Transverse colon (tissue), 4 donors: ENCODE results near the gene RFWD3. TPM values are rescaled to one million over a fixed set of nuclear protein-coding genes. Genes with fewer than 3 reads are reported as not detected.

Experiments used
- DNase-seq: peaks from one replicate; pipeline ENCODE4 v3.0.0-alpha.2; 2019
- H3K27ac ChIP-seq, 4 donors: fragments of 200-600 bp; sonication (generic); 2 replicates each; pipeline ENCODE4 v1.5.1; 2016 to 2018; ENCODE audit warnings: inconsistent platforms in 4 of 4
- H3K27me3 ChIP-seq: fragments of 200-600 bp; sonication (generic); 2 replicates; pipeline ENCODE4 v1.5.1; 2017; ENCODE audit warnings: inconsistent platforms
- H3K36me3 ChIP-seq, 4 donors: fragments of 200-600 bp; sonication (generic); 2 replicates each; pipeline ENCODE4 v1.5.1; 2017 to 2019; ENCODE audit warnings: inconsistent platforms in 4 of 4
- H3K4me1 ChIP-seq, 4 donors: fragments of 200-600 bp; sonication (generic); 2 replicates each; pipeline ENCODE4 v1.5.1; 2017 to 2020; ENCODE audit warnings: inconsistent platforms in 4 of 4
- H3K4me3 ChIP-seq, 4 donors: fragments of 200-600 bp; sonication (generic); 1 replicate in 1 of 4; 2 replicates in 3 of 4; pipeline versions ENCODE4 v1.5.1 to v1.6.1; 2017 to 2019; ENCODE audit warnings: inconsistent platforms in 4 of 4
- H3K9me3 ChIP-seq, 2 donors: fragments of 200-600 bp; sonication (generic); 2 replicates each; pipeline ENCODE4 v1.5.1; 2017 to 2019; ENCODE audit warnings: inconsistent platforms in 2 of 2
- EP300 ChIP-seq: sonication (generic); formaldehyde crosslinking; IDR thresholded peaks from one replicate; pipeline ENCODE4 v1.6.1; 2017; ENCODE audit warnings: antibody characterized with exemption, low read depth
- POLR2A ChIP-seq: fragments of 450-650 bp; IDR thresholded peaks from one replicate; pipeline ENCODE4 v1.6.1; 2016; ENCODE audit warnings: antibody characterized with exemption, mild to moderate bottlenecking, moderate library complexity
- POLR2AphosphoS5 ChIP-seq, 3 donors: sonication (generic); formaldehyde crosslinking; IDR thresholded peaks; one replicate each; pipeline ENCODE4 v1.6.1; 2016; ENCODE audit warnings: antibody characterized with exemption in 3 of 3
- WGBS, 2 donors: methylation state at CpG; one replicate each; pipeline ENCODE4 v1.1.5; 2018; ENCODE audit warnings: low coverage in 1 of 2; 5-methylcytosine and 5-hydroxymethylcytosine counted together
- in situ Hi-C, 4 donors: fragments of 200-750 bp; cut with MboI; loops; one replicate each; pipeline versions ENCODE4 v1.15.0 to v1.15.1; 2017; ENCODE audit warnings: low sequenced_read_pairs in 3 of 4, low pct_ligation_motif_present in 1 of 4, low pct_unique_long_range_greater_than_20kb in 1 of 4
- intact Hi-C: fragments of 100-400 bp; cut with DNase I; formaldehyde crosslinking; loops from one replicate; pipeline ENCODE4 v1.15.1; 2023; ENCODE audit warnings: low total_unique reads
- total RNA-seq, 4 donors: library from RNA; depleted of rRNA; stranded (reverse); fragments of >200 nt; gene quantifications; one replicate each; pipeline ENCODE4 v1.1.0, GENCODE V29; 2016
- TF ChIP-seq, protein P1 (sequence below), 5 experiments: fragments of 200-600 bp in 3 of 5; fragments of 450-650 bp in 2 of 5; sonication (generic) in 3 of 5; IDR thresholded peaks; 1 replicate in 2 of 5; 2 replicates in 3 of 5; pipeline ENCODE4 v1.5.1; 2016 to 2017; ENCODE audit warnings: antibody characterized with exemption in 5 of 5, inconsistent platforms in 3 of 5, mild to moderate bottlenecking in 2 of 5, moderate library complexity in 1 of 5

The RFWD3 gene
- total RNA-seq, 4 donors from 2014 or later: 2.8 to 23.9 (median 19.2) TPM

DNA sequence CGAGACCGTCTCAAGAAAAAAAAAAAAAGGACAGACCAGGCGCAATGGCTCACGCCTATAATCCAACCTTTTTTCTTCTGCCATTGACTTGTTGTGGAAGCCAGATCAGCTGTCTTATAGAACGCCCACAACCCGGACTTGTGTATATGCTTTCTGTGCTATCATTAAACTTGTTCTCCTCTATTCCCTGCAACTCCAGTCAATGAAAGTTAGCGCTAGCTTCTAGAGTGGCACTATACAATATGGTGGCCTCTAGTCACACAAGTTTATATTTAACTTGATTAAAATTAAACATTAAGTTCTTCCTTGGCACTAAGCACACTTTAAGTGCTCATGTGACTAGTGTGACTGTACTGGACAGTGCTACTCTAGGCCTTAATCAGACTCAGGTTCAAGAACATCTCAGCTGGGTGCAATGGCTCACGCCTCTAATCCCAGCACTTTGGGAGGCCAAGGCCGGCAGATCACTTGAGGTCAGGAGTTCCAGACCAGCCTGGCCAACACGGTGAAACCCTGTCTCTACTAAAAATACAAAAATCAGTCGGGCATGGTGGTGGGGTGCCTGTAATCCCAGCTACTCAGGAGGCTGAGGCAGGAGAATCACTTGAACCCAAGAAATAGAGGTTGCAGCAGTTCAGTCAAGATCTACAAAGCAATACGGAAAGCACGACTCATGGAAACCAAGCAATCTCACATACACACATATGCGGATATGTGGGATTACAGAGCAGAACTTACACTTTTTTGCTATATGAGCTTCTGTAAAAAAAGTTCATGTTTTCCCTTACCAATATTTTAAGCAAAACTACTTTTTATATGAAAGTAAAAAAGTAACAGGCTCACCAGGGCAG lies 41.0 kb downstream of the RFWD3 start:
- H3K9me3 ChIP-seq: no peaks in the 10 kb centered on the region
- H3K36me3 ChIP-seq: peaks cover 0 to 54% (median 27%) of the 10 kb centered on the region in 4 donors
- in situ Hi-C loops: loop anchor here in 1 of 4 donors (25.0 kb wide), 1 partner anchor 313 kb away; no protein-coding TSS in a partner anchor
- 83 to 91% methylated on average over 7 to 14 of the region's 14 CpGs for WGBS, 2 donors
- no peak for TF ChIP-seq POLR2AphosphoS5 (IDR thresholded peaks at IDR 0.05)
- no peak for TF ChIP-seq EP300
- TF ChIP-seq POLR2A: no peak
- TF ChIP-seq, protein P1, sequence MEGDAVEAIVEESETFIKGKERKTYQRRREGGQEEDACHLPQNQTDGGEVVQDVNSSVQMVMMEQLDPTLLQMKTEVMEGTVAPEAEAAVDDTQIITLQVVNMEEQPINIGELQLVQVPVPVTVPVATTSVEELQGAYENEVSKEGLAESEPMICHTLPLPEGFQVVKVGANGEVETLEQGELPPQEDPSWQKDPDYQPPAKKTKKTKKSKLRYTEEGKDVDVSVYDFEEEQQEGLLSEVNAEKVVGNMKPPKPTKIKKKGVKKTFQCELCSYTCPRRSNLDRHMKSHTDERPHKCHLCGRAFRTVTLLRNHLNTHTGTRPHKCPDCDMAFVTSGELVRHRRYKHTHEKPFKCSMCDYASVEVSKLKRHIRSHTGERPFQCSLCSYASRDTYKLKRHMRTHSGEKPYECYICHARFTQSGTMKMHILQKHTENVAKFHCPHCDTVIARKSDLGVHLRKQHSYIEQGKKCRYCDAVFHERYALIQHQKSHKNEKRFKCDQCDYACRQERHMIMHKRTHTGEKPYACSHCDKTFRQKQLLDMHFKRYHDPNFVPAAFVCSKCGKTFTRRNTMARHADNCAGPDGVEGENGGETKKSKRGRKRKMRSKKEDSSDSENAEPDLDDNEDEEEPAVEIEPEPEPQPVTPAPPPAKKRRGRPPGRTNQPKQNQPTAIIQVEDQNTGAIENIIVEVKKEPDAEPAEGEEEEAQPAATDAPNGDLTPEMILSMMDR (IDR thresholded peaks at IDR 0.05): no peak
- no peak overlapping the region for H3K27ac ChIP-seq
- H3K4me1 ChIP-seq: no peaks in the 10 kb centered on the region
- no peak for DNase-seq
- H3K4me3 ChIP-seq: no peak overlapping the region
- no peaks in the 10 kb centered on the region for H3K27me3 ChIP-seq
- intact Hi-C loops: loop anchor here (10.0 kb wide), 1 partner anchor 141 kb away; no protein-coding TSS in a partner anchor

DNA sequence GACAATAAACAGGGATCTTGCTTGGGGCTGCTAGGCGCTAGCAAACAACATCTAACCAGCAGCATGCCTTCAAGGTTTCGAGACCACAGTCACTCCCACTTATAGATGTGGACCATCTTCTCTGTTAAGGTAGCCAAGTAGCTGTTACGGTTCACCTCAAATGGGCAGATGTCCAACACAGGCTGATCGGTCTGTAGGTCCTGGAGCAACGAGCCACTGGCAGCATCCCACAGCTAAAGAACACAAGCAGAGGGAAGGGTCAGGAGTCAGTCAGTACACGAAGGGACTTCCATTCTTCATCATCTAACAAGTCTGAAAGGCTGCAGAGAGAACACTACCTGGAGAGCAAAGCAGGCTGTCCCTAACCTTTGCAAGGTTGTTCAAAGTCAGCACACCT lies 42.8 kb downstream of the RFWD3 start:
- no peaks in the 10 kb centered on the region for H3K27me3 ChIP-seq
- H3K36me3 ChIP-seq: peaks cover 0 to 37% (median 18%) of the 10 kb centered on the region in 4 donors
- no peak overlapping the region for H3K4me3 ChIP-seq
- H3K27ac ChIP-seq: no peak overlapping the region
- in situ Hi-C loops (loop anchor here in 3 of 4 donors (25.0 kb wide), 3 partner anchors 137 to 312 kb away; no protein-coding TSS in a partner anchor), intact Hi-C loops (loop anchor here (10.0 kb wide), 1 partner anchor 139 kb away; no protein-coding TSS in a partner anchor)
- DNase-seq: no peak
- H3K9me3 ChIP-seq: no peaks in the 10 kb centered on the region
- H3K4me1 ChIP-seq: no peaks in the 10 kb centered on the region
- 80 to 88% methylated on average over 1 to 6 of the region's 6 CpGs for WGBS, 2 donors
- no peak for TF ChIP-seq POLR2A
- no peak for TF ChIP-seq EP300
- TF ChIP-seq, protein P1 (IDR thresholded peaks at IDR 0.05): no peak
- no peak for TF ChIP-seq POLR2AphosphoS5 (IDR thresholded peaks at IDR 0.05)

DNA sequence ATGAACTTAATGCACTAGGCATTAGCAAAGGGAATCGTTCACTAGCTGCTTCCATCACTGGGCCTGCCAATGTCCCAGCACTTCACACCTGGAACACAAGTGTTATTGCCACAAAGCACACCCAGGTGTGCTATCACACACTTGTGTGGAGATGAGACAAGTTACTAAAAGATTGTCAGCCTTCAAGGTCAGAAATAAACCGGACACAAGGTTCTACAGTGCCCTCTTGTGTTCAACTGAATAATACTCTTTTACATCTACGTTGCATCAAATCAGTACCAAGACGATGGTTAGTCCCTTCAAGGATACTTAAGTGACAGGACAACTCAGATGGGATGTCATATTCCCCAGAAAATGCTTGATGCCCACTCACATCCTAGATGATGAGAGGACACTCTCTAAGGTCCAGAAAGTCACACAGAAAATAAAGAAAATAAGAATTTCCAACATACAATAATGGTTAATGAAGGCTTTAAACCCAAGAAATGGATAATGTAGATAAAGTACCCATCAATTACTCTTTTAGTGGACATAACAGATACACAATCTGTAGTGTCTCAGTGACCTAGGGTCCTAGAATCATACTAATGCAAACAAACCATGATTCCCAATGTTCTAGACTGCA lies 43.4 kb downstream of the RFWD3 start:
- Histone ChIP-seq H3K4me1 (no peaks in the 10 kb centered on the region), H3K36me3 (peaks cover 0 to 37% (median 17%) of the 10 kb centered on the region in 4 donors), H3K27me3 (no peaks in the 10 kb centered on the region), H3K27ac (no peak overlapping the region), H3K9me3 (no peaks in the 10 kb centered on the region), H3K4me3 (no peak overlapping the region)
- intact Hi-C loops (loop anchor here (10.0 kb wide), 1 partner anchor 139 kb away; no protein-coding TSS in a partner anchor), in situ Hi-C loops (loop anchor here in 3 of 4 donors (25.0 kb wide), 3 partner anchors 136 to 311 kb away; no protein-coding TSS in a partner anchor)
- TF ChIP-seq, protein P1 (IDR thresholded peaks at IDR 0.05): peak; percentile 51 to 71 (median 59)
- TF ChIP-seq EP300: no peak
- 31 to 42% methylated on average over 3 to 4 of the region's 4 CpGs for WGBS, 2 donors
- DNase-seq: no peak

DNA sequence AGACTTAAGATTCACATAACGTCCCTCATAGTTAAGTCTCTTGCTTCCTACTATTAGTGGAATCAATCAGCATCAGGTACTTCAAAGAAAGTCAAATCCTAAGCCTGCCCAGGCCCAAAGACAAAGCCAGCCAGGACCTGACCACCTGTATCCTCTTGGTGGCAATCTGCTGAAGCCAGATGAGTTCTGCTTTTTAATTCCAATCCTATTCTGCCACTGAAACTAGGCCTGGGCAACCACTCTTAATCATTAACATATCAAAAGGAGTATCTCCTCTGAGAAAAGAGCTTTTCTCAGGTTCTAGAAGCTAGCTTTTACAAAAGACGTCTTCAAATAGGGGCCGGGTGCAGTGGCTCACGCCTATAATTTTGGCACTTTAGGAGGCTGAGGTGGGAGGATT lies 44.7 kb downstream of the RFWD3 start:
- TF ChIP-seq, protein P1 (IDR thresholded peaks at IDR 0.05): no peak
- TF ChIP-seq POLR2A: no peak
- TF ChIP-seq POLR2AphosphoS5 (IDR thresholded peaks at IDR 0.05): no peak
- TF ChIP-seq EP300: no peak
- H3K27me3 ChIP-seq: no peaks in the 10 kb centered on the region
- DNase-seq: no peak
- H3K27ac ChIP-seq: no peak overlapping the region
- H3K4me3 ChIP-seq: no peak overlapping the region
- intact Hi-C loops: loop anchor here (10.0 kb wide), 1 partner anchor 137 kb away; no protein-coding TSS in a partner anchor
- no peaks in the 10 kb centered on the region for H3K4me1 ChIP-seq
- H3K9me3 ChIP-seq: no peaks in the 10 kb centered on the region
- peaks cover 0 to 33% (median 10%) of the 10 kb centered on the region in 4 donors for H3K36me3 ChIP-seq
- in situ Hi-C loops: loop anchor here in 3 of 4 donors (25.0 kb wide), 3 partner anchors 135 to 310 kb away; no protein-coding TSS in a partner anchor
- WGBS, 2 donors: 93 to 100% methylated on average over 3 to 4 of the region's 4 CpGs
